K562 (cell line): ENCODE data around the gene CASP6. TPM values are rescaled to one million over a fixed set of nuclear protein-coding genes. Genes with fewer than 3 reads are reported as not detected.

Experiments
- ATAC-seq: fragments of 200-7000 bp; cut with Tn5 transposase; 3 replicates; pipeline ENCODE4 v1.9.1; 2020; ENCODE audit warnings: moderate library complexity
- BruUV-seq: library from RNA; stranded (reverse); fragments of 400-500 nt; replicated peaks from 2 replicates; lab custom pipeline; 2021; lab: Mats Ljungman, UMichigan
- CTCF ChIA-PET: fragments of 300-600 bp; formaldehyde crosslinking; extraction: SDS; loops from one replicate; lab custom pipeline; 2021; ENCODE audit warnings: low intra/inter-chr PET ratio; lab: Yijun Ruan, JAX
- POLR2A ChIA-PET: fragments of 300-600, 350-650 bp; sonication (Branson Sonifier 250); formaldehyde crosslinking; extraction: SDS; loops from one replicate; lab custom pipeline; 2021; ENCODE audit warnings: antibody characterized with exemption, inconsistent platforms; lab: Yijun Ruan, JAX
- DNase-seq, 4 experiments: peaks; one replicate each; pipeline versions ENCODE4 v3.0.0 to v3.0.0-alpha.2; 2011 to 2018; ENCODE audit warnings: low spot score in 3 of 4, mixed read lengths in 3 of 4; ENCODE audit errors: extremely low read depth in 1 of 4
- FAIRE-seq: peaks from 2 replicates; lab custom pipeline; 2011; peaks lifted over from hg19 to GRCh38; lab: Jason Lieb, UNC
- H2AFZ ChIP-seq: 2 replicates; pipeline ENCODE4 v1.6.0; 2011; ENCODE audit warnings: low read depth, low read length, control low read depth, inconsistent platforms
- H3K27ac ChIP-seq: fragments of 200-600 bp; 3 replicates; pipeline ENCODE4 v1.8.0; 2011; ENCODE audit warnings: low read depth, mild to moderate bottlenecking, control low read depth, inconsistent platforms, low read length, moderate library complexity, mixed read lengths; ENCODE audit errors: extremely low read depth
- H3K27me3 ChIP-seq, 2 experiments: fragments of 300-600 bp in 1 of 2; 2 replicates in 1 of 2; 3 replicates in 1 of 2; pipeline versions ENCODE4 v1.6.0 to v1.8.0; 2011; ENCODE audit warnings: inconsistent platforms in 2 of 2, low read length in 2 of 2, mild to moderate bottlenecking in 1 of 2, mixed read lengths in 1 of 2, moderate library complexity in 1 of 2; ENCODE audit not compliant: control insufficient read depth in 2 of 2, insufficient read depth in 2 of 2
- H3K36me3 ChIP-seq: fragments of 300-600 bp; 3 replicates; pipeline ENCODE4 v1.8.0; 2011; ENCODE audit warnings: mild to moderate bottlenecking, low read length, inconsistent platforms; ENCODE audit not compliant: control insufficient read depth, insufficient read depth
- H3K4me1 ChIP-seq, 2 experiments: fragments of 200-600 bp in 1 of 2; replicated peaks in 1 of 2; 2 replicates in 1 of 2; 3 replicates in 1 of 2; pipeline versions ENCODE4 v1.5.1 to v1.8.0; 2011; ENCODE audit warnings: inconsistent platforms in 2 of 2, low read length in 2 of 2, mild to moderate bottlenecking in 1 of 2, mixed read lengths in 1 of 2, moderate library complexity in 1 of 2; ENCODE audit not compliant: control insufficient read depth in 2 of 2, insufficient read depth in 2 of 2
- H3K4me2 ChIP-seq: 2 replicates; pipeline ENCODE4 v1.6.1; 2011; ENCODE audit warnings: low read length, control low read depth, inconsistent platforms, mixed read lengths; ENCODE audit not compliant: insufficient read depth
- H3K4me3 ChIP-seq: fragments of 200-600 bp; sonication (generic), shearing (Covaris generic); 2 replicates; pipeline ENCODE4 v1.5.1; 2016; ENCODE audit warnings: control low read depth, inconsistent platforms
- H3K79me2 ChIP-seq: fragments of 200-600 bp; 3 replicates; pipeline ENCODE4 v1.8.0; 2011; ENCODE audit warnings: low read length, inconsistent platforms; ENCODE audit not compliant: control insufficient read depth, insufficient read depth
- H3K9ac ChIP-seq, 2 experiments: 2 replicates each; pipeline versions ENCODE4 v1.6.0 to v1.6.1; 2011; ENCODE audit warnings: low read depth in 2 of 2, low read length in 2 of 2, control low read depth in 1 of 2, inconsistent platforms in 1 of 2, mild to moderate bottlenecking in 1 of 2, mixed read lengths in 1 of 2; ENCODE audit not compliant: insufficient read depth in 1 of 2
- H3K9me1 ChIP-seq: one replicate; pipeline ENCODE4 v1.6.0; 2011; ENCODE audit warnings: inconsistent platforms, mild to moderate bottlenecking, low read length, moderate library complexity; ENCODE audit not compliant: control insufficient read depth, insufficient read depth
- H3K9me3 ChIP-seq: replicated peaks from 2 replicates; pipeline ENCODE4 v1.5.1; 2011; ENCODE audit warnings: low read depth, low read length, inconsistent platforms; ENCODE audit not compliant: control insufficient read depth, insufficient read depth
- H4K20me1 ChIP-seq: replicated peaks from 2 replicates; pipeline ENCODE4 v1.6.1; 2011; ENCODE audit warnings: low read length, inconsistent platforms, mixed read lengths; ENCODE audit not compliant: control insufficient read depth, insufficient read depth
- BRD4 ChIP-seq: fragments of 200-600 bp; sonication (generic); IDR thresholded peaks from 2 replicates; pipeline ENCODE4 v1.6.1; 2017; ENCODE audit warnings: inconsistent platforms
- CBFA2T2 ChIP-seq: fragments of 450-650 bp; conservative IDR thresholded peaks from 2 replicates; pipeline ENCODE4 v1.6.1; 2017; ENCODE audit warnings: mild to moderate bottlenecking
- DPF2 ChIP-seq: fragments of 450-650 bp; IDR thresholded peaks from 2 replicates; pipeline ENCODE4 v1.6.1; 2016
- HEY1 ChIP-seq: fragments of 250-450 bp; sonication (Bioruptor Pico); IDR thresholded peaks from 2 replicates; pipeline ENCODE4 v1.5.0; 2020; ENCODE audit warnings: mild to moderate bottlenecking, moderate library complexity, borderline replicate concordance
- MBD1 ChIP-seq: fragments of 250-450 bp; sonication (Bioruptor Pico); IDR thresholded peaks from 2 replicates; pipeline ENCODE4 v1.8.0; 2022; ENCODE audit warnings: inconsistent platforms
- NR0B1 ChIP-seq: fragments of 450-650 bp; IDR thresholded peaks from one replicate; pipeline ENCODE4 v1.6.1; 2018; ENCODE audit warnings: mild to moderate bottlenecking, moderate library complexity; ENCODE audit not compliant: partially characterized antibody
- NR2C2 ChIP-seq, 2 experiments: fragments of 200-800 bp in 1 of 2; sonication (Bioruptor generic) in 1 of 2; sonication (generic) in 1 of 2; formaldehyde crosslinking in 1 of 2; IDR thresholded peaks; 2 replicates each; pipeline versions ENCODE4 v1.6.1 to v1.8.0; 2016 to 2022; ENCODE audit warnings: mild to moderate bottlenecking in 1 of 2, missing compliant biosample characterization in 1 of 2, missing genetic modification characterization in 1 of 2, missing genetic modification reagents in 1 of 2
- RAD51 ChIP-seq: fragments of 450-650 bp; IDR thresholded peaks from 2 replicates; pipeline ENCODE4 v1.7.1; 2016; ENCODE audit warnings: low read depth, mild to moderate bottlenecking, borderline replicate concordance
- THRA ChIP-seq: fragments of 450-650 bp; IDR thresholded peaks from 2 replicates; pipeline ENCODE4 v1.6.1; 2017; ENCODE audit warnings: mild to moderate bottlenecking, moderate library complexity
- U2AF2 ChIP-seq: fragments of 200-400 bp; formaldehyde crosslinking; optimal IDR thresholded peaks from 2 replicates; pipeline ENCODE3; 2017; ENCODE audit warnings: low read depth, mild to moderate bottlenecking, low read length
- ZBTB33 ChIP-seq: sonication (generic); formaldehyde crosslinking; IDR thresholded peaks from 2 replicates; pipeline ENCODE4 v1.8.1; 2023; ENCODE audit warnings: mild to moderate bottlenecking, missing genetic modification reagents
- ZFP1 ChIP-seq: fragments of 450-650 bp; formaldehyde crosslinking; IDR thresholded peaks from 2 replicates; pipeline ENCODE4 v1.4.0; 2020; ENCODE audit warnings: mild to moderate bottlenecking, mixed read lengths
- ZNF408 ChIP-seq: fragments of 250-450 bp; sonication (Bioruptor Pico); IDR thresholded peaks from 2 replicates; pipeline ENCODE4 v1.4.0; 2020; ENCODE audit warnings: low read depth, mild to moderate bottlenecking, moderate library complexity
- ZNF707 ChIP-seq: fragments of 250-450 bp; sonication (Bioruptor Pico); conservative IDR thresholded peaks from 2 replicates; pipeline ENCODE4 v1.8.0; 2022; ENCODE audit warnings: inconsistent platforms, mild to moderate bottlenecking, moderate library complexity
- ZNF778 ChIP-seq: fragments of 450-650 bp; formaldehyde crosslinking; IDR thresholded peaks from 2 replicates; pipeline ENCODE4 v1.4.0; 2020; ENCODE audit warnings: mild to moderate bottlenecking, moderate library complexity
- WGBS: fragments of 100-300 bp; shearing (Covaris generic); methylation state at CpG from one replicate; pipeline ENCODE4 v1.1.6; 2016; ENCODE audit warnings: low coverage, mixed read lengths; ENCODE audit not compliant: insufficient coverage; ENCODE audit errors: missing lambda C conversion rate; 5-methylcytosine and 5-hydroxymethylcytosine counted together
- in situ Hi-C: fragments of 300-500 bp; cut with MboI; formaldehyde crosslinking; loops from 4 replicates; pipeline ENCODE4 v1.15.0; 2018; ENCODE audit warnings: inconsistent platforms, mixed read lengths
- intact Hi-C: fragments of 100-400 bp; cut with micrococcal nuclease; formaldehyde crosslinking; loops from 2 replicates; pipeline ENCODE4 v1.14.2; 2022
- polyA plus RNA-seq, 8 experiments: library from polyadenylated mRNA; depleted of rRNA in 4 of 8; stranded (reverse) in 5 of 8; unstranded in 3 of 8; fragments of >200 nt; fragmentation: Nextera tagmentation in 2 of 8; fragmentation: Illumina TruSeq in 1 of 8; extraction: Ambion mirVana in 2 of 8; extraction: Trizol in 1 of 8; gene quantifications; 2 replicates each; pipeline versions ENCODE4 v1.2.1 to v1.2.3, GENCODE V29; 2011 to 2014; ENCODE audit warnings: inconsistent platforms in 1 of 8, missing spikeins in 1 of 8
- total RNA-seq, 7 experiments: library from RNA; depleted of rRNA in 6 of 7; stranded (reverse); fragments of >200 nt in 6 of 7; fragmentation: Illumina TruSeq in 2 of 7; extraction: Trizol in 2 of 7; gene quantifications; 2 replicates each; pipeline versions ENCODE4 v1.2.1 to v1.2.3, GENCODE V29; 2011 to 2021; ENCODE audit warnings: low replicate concordance in 1 of 7
- TF ChIP-seq, protein P1 (sequence below): fragments of 250-450 bp; sonication (Bioruptor Pico); IDR thresholded peaks from 2 replicates; pipeline ENCODE4 v1.4.0; 2020; ENCODE audit warnings: borderline replicate concordance

Gene CASP6
- total and polyA plus RNA-seq, 9 of the 15 experiments (the other 6 are each of a cell fraction or from before 2014, with no cell fraction given), result 20.8 to 72.7 (median 39.1) TPM

GRCh38 chr4:109682875-109683274 lies 20.4 kb downstream of the CASP6 start:
- FAIRE-seq (no peak), DNase-seq (no peak), ATAC-seq (no peak)
- no peaks in the 10 kb centered on the region for H3K36me3 ChIP-seq
- no TSS peak for BruUV-seq
- H3K4me3 ChIP-seq, result no peak overlapping the region
- 82% methylated on average over 2 of the region's 2 CpGs for WGBS
- no peaks in the 10 kb centered on the region for H3K4me1 ChIP-seq
- H3K27me3 ChIP-seq, result no peaks in the 10 kb centered on the region
- H3K79me2 ChIP-seq, result no peaks in the 10 kb centered on the region
- POLR2A ChIA-PET, result no interaction called here
- H4K20me1 ChIP-seq, result no peaks in the 10 kb centered on the region
- CTCF ChIA-PET, result no interaction called here
- no peak overlapping the region for H3K9ac ChIP-seq
- no peaks in the 10 kb centered on the region for H3K9me3 ChIP-seq
- no peak overlapping the region for H3K4me2 ChIP-seq
- intact Hi-C loops (no loop called here), in situ Hi-C loops (no loop called here)
- H3K9me1 ChIP-seq, result no peaks in the 10 kb centered on the region
- no peak overlapping the region for H2AFZ ChIP-seq
- no peak overlapping the region for H3K27ac ChIP-seq
- TF ChIP-seq NR2C2 (CRISPR knock-in tag; IDR thresholded peaks at IDR 0.05) (no peak), NR2C2 (tag; IDR thresholded peaks at IDR 0.05) (no peak), BRD4 (no peak), DPF2 (no peak), THRA (no peak), ZFP1 (CRISPR knock-in tag) (no peak), RAD51 (no peak), HEY1 (CRISPR knock-in tag) (no peak), MBD1 (no peak), ZBTB33 (CRISPR knock-in tag) (no peak), ZNF408 (CRISPR knock-in tag) (no peak), U2AF2 (no peak), NR0B1 (no peak), CBFA2T2 (no peak), ZNF778 (CRISPR knock-in tag) (no peak), ZNF707 (CRISPR knock-in tag) (no peak)
- TF ChIP-seq, protein P1, sequence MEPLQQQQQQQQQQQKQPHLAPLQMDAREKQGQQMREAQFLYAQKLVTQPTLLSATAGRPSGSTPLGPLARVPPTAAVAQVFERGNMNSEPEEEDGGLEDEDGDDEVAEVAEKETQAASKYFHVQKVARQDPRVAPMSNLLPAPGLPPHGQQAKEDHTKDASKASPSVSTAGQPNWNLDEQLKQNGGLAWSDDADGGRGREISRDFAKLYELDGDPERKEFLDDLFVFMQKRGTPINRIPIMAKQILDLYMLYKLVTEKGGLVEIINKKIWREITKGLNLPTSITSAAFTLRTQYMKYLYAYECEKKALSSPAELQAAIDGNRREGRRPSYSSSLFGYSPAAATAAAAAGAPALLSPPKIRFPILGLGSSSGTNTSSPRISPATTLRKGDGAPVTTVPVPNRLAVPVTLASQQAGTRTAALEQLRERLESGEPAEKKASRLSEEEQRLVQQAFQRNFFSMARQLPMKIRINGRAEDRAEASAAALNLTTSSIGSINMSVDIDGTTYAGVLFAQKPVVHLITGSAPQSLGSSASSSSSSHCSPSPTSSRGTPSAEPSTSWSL (CRISPR knock-in tag), result no peak
